GM21367 (cell line): ENCODE data around the gene SP6.

Source experiments
- ATAC-seq: cut with Tn5 transposase; IDR thresholded peaks from one replicate; pipeline ENCODE4 v1.9.1; 2021; ENCODE audit not compliant: unreplicated experiment

SP6 gene

DNA sequence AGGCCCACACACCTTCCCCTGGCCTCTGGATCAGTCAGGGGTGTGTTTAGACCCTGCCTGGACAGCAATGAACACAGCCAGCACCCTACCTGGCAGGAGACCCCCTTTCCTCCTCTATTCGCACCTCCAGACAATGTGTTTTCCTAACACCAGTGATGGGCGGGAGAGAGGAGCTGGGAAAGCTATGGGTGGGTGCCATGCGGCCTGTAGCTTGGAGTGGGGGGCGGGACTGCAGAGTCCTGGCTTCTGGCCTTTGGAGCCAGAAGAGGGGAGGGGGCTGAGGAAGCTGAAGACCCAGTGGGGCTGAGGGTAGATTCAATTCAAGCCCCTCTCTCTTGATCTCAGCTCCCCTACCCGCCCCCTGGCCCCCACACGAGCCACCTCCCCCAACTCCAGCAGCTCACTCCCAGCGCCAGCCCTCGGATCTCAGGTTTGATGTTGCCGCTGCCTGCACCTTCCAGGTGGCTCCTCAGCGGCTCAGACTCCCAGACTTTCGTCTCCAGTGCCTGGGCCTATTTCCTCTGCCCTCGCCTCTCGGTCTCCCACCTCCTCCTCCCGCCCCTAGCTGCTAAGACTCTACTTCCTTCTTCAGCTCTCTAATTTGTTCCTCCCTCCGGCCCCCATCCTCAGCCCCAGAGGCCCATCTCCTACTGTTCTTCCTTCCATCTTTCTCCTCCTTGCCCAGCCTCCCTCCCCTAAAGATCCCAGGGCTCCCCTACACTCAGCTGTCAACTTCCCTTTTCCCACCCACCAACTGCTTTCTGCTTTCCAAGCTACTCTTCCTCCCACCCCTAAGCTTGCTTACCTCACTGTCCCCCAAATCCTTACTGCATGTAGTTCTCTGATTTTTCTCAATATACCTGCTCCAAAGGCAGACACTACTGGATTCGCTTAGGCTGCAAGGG is 6.8 kb upstream of the SP6 start:
- ATAC-seq, result no peak

DNA sequence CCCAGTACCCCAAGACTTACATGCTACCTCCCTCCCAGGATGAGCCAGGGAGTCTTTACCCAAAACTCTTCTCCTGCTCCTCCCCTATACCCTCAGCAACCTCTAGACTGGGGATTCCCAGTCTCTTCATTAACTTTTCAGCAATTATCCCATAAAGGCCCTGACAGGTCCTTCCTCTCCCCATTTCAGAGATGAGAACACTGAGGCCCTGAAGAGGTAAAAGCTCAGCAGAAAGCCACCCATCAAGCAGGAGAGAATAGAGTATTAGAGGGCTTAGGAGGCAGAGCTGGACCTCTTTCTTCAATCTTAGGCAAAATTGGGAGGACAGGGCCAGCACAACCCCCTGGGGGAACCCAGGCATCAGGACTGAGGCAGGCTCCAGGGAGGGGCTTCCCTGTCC is 5.9 kb upstream of the SP6 start:
- ATAC-seq, result no peak

DNA sequence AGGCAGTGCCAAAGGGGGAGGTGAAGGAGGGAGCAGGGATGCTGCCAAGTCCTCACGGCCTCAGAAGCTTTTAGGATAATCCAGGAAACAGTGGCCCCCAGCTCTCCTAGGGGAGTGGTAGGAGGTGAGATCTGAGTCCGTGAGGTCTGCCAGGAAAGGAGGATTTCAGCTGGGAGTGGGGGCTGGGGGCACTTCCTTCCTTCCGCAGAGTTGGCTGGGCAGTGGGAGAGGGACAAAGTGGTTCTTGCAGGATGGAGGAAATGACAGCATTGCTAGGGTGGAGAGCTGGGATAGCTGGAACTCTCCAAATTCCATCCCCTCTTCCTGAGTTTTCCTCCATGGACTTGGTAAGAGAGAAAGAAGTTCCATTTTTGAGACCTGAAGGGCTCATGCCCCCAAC is 4.8 kb upstream of the SP6 start:
- no peak for ATAC-seq

DNA sequence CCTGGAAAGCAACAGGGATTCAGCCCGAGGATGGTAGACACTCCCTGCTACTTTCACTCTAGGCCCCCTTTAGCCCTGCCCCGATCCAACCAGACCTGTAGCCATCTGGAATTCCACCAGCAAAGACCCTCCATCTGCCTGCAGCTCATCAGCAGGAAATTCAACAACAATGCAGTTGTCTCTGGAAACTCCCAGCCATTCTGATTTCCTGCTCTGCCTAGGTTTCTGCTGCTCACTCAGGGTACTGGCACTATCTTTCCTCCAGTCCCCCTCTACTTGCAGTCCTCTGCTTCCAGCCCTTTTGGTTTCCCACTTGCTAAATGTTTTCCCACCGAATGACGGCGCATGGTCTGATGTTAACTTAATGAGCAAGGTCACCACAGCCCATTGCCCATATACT is 2.7 kb upstream of the SP6 start:
- ATAC-seq, result no peak

DNA sequence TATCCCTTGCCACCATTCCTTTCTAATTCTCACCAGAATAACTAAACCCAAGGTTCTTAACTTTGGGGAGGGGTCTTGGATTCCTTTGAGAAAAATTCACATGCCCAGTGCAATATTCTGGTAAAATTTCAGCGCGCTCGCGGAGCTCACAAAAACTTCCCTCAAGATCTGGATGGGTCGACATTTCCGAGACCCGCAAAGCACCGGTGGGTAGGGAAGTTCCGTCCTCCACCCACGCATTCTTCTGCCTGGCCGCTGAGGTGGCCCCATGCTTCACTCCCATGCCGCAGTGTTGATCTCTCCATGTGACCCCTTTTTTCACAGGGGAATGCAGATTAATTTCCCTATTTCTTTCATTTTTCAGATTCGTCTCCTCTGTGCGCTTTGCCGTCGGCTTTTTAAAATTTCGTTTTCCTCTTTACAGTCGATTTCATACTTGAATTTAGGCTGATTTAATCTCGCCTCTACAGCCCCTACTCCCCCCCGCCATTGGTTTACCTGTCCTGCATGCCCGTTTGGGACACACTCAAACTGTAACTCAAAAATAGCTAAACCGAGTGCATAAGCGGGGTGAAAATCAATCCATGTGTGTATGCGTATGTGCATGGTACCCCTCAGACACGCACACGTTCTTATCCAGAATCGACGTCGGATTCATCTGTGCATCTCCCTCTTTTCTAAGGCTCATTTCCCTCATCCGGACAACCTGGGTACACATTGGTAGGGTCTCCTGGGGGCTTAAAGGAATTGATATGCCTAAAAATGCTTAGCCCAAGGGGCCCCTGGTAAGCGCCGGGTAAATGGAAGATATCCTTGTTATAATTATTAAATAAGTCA is 1.4 kb upstream of the SP6 start:
- no peak for ATAC-seq

DNA sequence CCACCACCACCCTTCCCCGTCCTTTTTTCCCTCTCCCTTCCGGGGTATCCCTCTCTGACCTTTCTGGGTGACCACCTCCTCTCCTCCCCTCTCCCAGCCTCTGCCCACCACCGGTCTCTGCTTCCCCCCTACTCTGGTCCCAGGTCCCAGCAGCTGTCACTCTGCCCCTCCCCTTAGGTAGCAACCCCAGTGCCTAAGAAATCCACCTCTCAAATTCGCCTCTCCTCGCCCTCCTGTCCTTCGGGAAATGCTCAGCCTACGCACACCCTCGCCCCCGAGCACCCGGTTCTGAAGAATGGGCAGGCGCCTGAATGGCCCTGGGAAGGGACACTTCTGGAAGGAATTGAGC is 775 bp upstream of the SP6 start:
- ATAC-seq, result no peak

DNA sequence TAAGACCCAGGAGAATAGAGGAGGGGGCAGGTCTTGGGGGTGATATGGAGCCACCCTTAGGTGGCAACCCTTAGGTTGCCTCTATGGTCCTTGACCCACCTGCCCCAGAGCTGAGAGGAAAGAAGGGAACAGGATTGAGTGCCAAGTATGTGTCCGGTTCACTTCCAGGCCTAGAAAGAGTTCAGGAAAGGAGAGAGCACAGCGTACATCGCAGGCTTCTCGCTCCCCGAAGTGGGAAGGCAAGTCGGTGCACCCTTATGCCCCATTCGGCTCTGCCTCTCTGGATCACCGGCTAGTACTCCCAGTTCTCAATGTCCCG is 631 bp downstream of the SP6 start:
- ATAC-seq, result no peak

DNA sequence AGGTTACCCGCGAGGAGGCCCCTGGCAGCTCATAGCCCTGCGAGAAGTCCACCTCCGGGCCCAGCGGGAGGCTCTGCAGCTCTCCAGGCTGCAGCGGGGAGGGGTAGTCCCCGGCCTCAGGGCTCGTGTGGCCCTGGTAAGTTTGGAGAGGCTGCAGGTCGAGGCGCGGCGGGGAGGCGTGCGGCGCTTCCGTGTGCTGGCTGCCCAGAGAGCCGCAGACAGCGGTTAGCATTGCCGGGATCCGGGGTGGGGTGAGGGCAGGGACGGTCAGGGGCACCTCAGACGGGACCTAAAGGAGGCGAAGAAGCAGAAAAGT is 2.8 kb downstream of the SP6 start:
- ATAC-seq, result no peak

DNA sequence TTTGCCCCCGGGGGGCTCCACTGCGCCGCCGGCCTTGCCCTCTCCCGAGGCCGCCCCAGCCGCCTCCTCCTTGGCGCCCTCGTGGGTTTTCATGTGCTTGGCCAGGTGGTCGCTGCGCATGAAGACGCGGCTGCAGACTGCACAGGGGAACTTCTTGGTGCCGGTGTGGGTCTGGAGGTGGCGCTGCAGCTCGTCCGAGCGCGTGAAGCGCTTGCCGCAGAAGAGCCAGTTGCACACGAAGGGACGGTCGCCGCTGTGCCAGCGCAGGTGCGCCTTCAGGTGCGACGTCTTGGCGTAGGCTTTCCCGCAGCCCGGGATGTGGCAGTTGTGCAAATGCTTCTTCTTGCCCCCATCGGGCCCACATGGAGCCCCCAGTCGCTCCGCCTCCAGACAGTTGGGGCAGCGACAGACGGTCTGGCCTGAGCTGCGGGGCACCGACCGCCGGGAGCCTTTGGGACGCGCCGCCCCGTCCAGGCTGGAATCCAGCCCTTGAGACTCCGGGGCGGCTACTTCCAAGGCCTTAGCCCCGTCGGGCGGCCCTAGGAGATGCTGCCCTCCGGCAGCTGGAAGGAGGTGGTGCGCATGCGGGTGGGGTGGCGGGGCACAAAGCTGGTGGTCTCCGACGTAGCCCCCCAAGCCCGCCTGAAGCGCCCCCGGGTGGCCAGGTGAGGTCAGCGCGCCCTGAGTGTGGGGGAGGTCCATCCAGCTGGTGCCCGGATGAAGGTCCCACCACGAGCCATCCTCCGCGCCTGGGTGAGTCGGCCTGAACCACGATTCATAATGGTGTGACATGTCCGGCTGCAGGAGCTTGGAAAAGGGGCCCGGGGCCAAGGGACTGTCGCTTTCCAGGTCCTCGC is 3.4 kb downstream of the SP6 start:
- no peak for ATAC-seq

DNA sequence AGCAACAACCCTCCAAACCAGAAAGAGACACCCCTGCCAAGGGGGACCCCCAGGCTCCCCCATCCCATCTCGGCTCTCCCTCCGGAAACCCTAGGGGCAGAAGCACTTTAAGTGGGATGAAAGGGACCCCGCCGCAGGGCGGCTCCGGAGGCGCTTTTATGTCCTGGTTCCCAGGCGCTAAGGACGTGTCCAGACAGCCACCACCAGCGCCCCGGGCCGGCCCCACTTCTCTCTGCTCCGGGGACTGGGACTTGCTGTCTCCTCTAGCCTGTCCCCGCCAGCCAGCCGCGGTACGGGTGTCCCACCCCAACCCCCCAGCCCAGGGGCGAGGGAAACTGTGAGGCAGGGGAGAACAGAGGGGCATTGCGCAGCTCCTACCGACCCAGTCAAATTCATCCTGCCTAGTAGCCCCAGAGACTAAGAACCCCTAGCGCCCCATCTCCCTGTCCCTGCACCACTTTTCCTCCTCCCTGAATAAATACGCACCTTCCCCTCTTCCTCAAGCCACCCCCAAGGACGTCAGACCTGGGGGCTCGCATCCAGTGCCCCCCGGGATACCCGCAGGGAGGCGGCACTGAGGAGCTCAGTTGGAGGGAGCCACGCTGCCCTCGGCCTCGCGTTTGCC is 4.1 kb downstream of the SP6 start:
- ATAC-seq, result no peak

DNA sequence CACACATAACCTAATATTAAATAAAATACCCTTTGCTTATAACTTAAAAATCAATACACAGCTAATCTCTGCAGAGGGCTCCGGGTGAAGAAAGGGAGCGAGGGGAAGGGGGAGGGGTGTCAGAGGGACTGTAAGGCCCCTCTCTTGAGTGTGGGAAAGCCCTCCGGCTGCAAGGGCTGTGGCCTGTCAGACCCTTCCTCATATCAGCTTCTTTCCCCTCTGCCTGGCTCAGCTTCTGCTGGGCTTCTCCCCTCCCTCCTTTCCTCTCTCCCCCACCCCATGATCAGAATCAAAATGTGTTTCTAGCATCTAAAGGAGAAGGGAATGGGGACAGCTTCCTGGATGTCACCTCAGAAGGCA is 5.3 kb downstream of the SP6 start:
- no peak for ATAC-seq

DNA sequence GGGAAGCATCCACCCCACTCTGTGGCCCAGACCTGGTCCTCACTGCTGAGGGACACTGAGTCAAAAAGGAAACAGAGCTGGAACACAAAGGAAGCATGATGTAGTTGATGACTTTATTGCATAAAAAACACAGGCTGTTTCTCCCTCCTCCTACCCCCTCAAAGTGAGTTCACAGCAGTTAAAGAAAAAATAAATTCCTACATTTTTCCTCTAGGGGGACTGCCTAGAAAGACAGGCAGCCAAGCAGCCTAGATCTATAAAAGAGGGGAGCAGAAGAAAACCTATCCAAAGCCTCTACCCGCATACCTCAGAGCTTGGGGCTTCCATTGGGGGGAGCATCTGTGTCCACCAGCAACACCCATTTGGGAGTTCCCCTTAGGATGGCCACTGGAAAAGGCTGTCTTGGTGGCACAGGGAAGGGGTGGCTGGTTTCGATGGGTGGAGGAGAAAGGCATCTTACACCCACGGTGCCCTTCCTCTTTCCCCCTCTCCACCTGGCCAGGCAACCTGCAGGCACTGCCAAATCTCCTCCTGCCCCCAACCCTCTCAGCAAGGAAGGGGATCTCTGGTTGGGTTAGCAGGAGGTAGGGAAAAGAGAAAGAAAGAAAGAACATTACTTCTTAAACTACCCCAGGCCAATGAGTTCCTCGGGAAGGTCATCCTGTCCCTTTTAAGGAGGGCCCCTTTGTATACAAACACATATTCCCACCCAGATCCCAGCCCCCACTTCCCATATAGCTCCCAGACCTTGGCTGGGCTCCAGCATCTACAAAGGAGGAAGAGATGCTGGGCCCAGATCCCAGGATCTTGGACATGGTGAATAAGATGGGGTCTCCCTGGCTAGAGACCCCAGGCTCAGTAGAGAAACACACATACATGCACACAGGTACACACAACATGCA is 5.9 kb downstream of the SP6 start:
- no peak for ATAC-seq

DNA sequence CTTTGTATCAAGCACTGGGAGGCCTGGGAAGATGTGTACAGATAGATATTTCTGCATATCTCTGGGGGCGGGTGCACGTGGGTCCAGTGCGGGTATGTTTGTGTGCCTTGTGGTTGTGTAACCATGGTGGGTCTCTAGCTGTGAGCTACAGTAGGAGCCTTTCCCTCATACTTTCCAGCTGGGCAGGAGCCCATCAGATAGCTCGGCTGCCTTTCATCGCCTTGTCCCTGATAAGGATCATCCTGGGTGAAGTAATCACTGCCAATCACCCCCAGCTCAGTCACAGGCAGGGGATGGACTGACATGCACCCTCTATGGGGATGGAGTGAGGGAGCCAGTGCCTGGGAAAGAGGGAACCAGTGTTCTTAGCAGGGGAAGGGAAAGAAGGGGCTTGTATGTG is 6.7 kb downstream of the SP6 start:
- ATAC-seq, result no peak

DNA sequence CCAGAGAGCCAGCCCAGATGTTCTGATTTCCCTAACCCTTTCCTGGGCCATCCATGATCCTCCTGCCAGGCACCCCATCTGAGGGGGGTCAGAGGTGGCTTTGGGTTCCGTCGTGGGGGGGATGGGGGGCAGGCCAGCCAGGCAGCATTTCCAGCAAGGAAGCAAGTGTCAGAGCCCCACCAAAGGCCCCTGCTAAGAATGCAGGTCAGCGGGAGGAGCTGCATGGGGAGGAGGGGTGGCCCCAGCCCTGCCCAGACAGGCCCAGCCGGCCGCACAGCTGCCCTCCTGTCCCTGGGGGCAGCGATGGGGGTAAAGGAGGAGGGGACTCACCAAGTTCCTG is 7.6 kb downstream of the SP6 start:
- ATAC-seq, result no peak

DNA sequence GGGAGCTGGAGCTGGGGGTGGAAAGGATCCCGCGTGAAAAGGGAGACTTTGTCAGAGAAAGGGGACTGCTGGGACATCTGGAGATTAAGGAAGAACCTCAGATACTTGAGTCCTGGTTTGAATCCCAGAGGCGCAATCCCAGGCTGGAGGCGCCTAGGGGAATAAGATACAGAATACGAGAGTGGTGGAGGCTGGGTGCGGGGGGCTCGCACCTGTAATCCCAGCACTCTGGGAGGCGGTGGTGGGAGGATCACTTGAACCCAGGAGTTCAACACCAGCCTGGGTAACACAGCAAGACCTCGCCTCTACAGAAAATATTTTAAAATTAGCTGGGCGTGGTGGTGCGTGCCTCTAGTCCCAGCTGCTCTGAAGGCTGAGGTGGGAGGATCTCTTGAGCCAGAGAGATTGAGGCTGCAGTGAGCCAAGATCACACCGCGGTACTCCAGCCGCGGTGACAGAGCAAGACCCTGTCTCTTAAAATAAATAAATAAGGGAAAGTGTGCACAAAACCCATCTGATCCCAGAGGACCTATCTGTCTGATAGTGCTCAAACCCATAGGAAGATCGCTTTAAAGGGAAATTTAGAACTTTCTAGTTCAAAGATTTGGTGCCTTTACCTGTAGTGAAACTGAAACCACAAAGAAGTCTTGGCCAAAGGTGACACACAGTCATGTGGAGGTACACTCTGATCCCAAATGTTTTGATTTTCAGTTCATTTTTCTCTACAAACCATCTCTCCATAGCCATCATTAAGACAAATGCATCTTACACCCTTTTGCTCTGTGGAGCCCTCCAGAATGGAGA is 9.3 kb downstream of the SP6 start:
- no peak for ATAC-seq

DNA sequence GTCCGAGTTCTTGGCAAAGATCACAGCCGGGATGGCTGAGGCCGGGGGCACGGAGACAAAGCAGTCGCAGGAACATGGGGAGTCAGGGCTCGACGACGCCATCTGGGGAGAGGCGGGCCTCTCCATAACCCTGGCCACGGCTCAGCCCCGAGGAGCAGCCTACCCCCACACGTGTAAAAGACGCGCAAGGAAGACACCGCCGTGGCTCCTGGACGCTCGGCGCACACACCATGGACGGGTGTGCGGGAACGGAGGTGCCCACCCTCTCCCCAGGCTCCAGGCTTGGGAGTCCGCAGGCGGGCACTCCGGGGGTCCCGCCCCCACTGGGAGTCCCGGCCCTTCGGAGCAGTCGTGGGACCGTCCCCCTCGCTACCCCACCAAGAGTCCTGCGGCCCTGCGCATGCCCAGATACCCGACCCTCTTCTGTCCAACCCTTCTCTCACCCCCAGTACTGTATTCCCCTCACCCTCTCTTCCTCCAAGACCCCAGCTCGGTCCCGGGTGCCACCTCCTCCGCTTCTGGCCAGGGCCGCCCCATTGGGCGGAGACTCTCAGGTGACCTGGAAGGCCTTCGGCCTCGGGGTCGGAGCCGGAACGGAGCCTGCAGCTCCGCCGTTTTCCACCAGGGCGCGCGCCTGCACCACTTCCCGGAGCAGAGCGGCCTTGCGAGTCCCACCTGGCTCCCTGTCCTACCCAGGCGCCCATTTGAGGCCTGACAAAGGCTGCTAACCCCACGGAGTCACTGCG is 10.0 kb downstream of the SP6 start, which contains the start of gene SCRN2:
TSS of gene SCRN2 (minus strand) at position 532 of the 746 bp plus-strand sequence. CDS start at position 102, 430 bp downstream.
- ATAC-seq, result peak; percentile 68

DNA sequence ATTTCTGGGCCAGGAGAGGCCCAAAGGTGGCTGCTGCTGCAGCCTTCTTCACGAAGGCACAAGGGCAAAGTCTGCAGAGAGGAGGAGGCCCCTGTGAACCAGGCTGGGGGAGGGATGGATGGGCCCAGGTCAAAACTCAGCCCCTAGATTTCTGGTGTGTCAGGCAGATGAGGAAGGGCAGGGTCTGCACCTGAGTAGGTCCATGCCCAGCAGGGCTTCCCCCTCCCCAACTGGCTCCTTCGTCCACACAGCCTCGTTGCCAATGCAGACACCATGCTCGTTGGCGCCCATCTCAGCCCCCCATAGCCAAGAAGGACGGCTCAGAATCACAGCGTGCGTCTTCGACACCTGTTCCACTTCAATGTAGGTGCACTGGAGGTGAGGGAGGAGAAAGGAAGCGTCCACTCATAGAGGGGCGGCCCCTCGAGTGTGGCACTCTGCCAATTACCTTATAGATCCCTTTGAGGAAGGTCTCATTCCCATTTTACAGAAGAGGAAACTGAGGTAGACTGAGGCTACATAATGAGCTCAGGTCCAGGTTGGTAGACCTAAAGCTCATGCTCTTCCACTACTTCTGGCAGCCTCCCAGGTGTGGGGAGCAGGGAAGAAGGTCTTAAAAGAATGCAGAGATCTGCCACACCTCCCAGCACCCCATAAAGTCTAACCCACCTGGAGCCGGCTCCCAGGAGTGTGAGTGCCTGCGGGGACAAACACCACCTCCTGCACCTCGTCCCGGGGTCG is 10.8 kb downstream of the SP6 start:
- ATAC-seq, result no peak

DNA sequence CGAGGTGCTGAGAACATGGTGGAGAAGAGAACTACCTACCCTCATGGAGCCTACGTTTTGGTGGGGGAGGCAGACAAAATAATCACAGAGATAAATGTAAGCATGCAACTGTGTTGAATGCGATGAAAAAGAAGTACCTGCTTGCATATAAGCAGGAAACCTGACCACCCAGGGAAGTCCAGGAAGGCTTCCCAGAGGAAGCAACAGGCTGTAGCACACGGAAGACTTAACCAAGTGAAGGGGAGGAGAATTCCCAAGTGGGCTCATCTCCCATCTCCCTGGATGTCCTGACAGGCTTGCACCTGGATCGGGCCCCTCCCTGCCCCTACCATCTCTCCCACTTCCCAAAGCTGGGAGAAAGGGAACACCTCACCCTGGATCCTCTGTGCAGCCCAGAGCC is 11.9 kb downstream of the SP6 start:
- ATAC-seq, result no peak
